HCT116 (cell line): ENCODE measurements around the gene MID1. TPM values are rescaled to one million over a fixed set of nuclear protein-coding genes. Genes with fewer than 3 reads are reported as not detected.

Experiments used
- ATAC-seq: fragments of 200-7000 bp; cut with Tn5 transposase; 2 replicates; pipeline ENCODE4 v1.9.1; 2020; ENCODE audit warnings: mild to moderate bottlenecking, moderate library complexity
- BruUV-seq: library from RNA; stranded (reverse); fragments of 400-500 nt; replicated peaks from 2 replicates; lab custom pipeline; 2021; lab: Mats Ljungman, UMichigan
- CTCF ChIA-PET: fragments of 300-600 bp; sonication (Branson Sonifier 250); formaldehyde crosslinking; loops from one replicate; lab custom pipeline; 2021; ENCODE audit warnings: antibody characterized with exemption; lab: Charles Lee
- POLR2A ChIA-PET: fragments of 300-600, 350-600 bp; sonication (Branson Sonifier 250); formaldehyde crosslinking; loops from one replicate; lab custom pipeline; 2021; ENCODE audit warnings: antibody characterized with exemption; lab: Charles Lee
- RAD21 ChIA-PET, 2 experiments: fragments of 300-600 bp; sonication (Branson Sonifier 250); formaldehyde crosslinking; loops; one replicate each; lab custom pipeline; 2023; ENCODE audit warnings: low total read pairs in 2 of 2; ENCODE audit not compliant: uncharacterized antibody in 2 of 2, unreplicated experiment in 2 of 2, low non-redundant PET in 1 of 2; lab: Charles Lee
- DNase-seq: peaks from one replicate; pipeline ENCODE4 v3.0.0-alpha.2; 2010; ENCODE audit warnings: low read depth, low spot score
- H2AFZ ChIP-seq: fragments of 200-600 bp; shearing (Covaris generic), sonication (generic); 2 replicates; pipeline ENCODE4 v1.6.1; 2017; ENCODE audit warnings: low read depth, mixed run types, mixed read lengths, antibody characterized with exemption, low read length; ENCODE audit not compliant: poor library complexity, severe bottlenecking
- H3K27ac ChIP-seq: 2 replicates; pipeline ENCODE4 v1.5.1; 2012; ENCODE audit warnings: low read depth, low read length
- H3K27me3 ChIP-seq: fragments of 200-600 bp; sonication (generic); 2 replicates; pipeline ENCODE4 v1.6.1; 2016; ENCODE audit warnings: mixed run types, low read length, mixed read lengths; ENCODE audit not compliant: insufficient read depth
- H3K36me3 ChIP-seq, 2 experiments: fragments of 200-500 bp in 1 of 2; fragments of 200-600 bp in 1 of 2; sonication (Bioruptor generic) in 1 of 2; sonication (generic) in 1 of 2; 2 replicates each; pipeline versions ENCODE4 v1.5.1 to v1.6.1; 2014 to 2016; ENCODE audit warnings: low read length in 2 of 2, inconsistent platforms in 1 of 2, mixed read lengths in 1 of 2, mixed run types in 1 of 2; ENCODE audit not compliant: insufficient read depth in 2 of 2, control insufficient read depth in 1 of 2
- H3K4me1 ChIP-seq, 2 experiments: fragments of 200-600 bp in 1 of 2; sonication (generic) in 1 of 2; 2 replicates each; pipeline versions ENCODE4 v1.5.1 to v1.6.1; 2012 to 2017; ENCODE audit warnings: low read length in 2 of 2, inconsistent platforms in 1 of 2, mild to moderate bottlenecking in 1 of 2, mixed read lengths in 1 of 2, mixed run types in 1 of 2, moderate library complexity in 1 of 2; ENCODE audit not compliant: insufficient read depth in 2 of 2, control insufficient read depth in 1 of 2
- H3K4me2 ChIP-seq: fragments of 200-600 bp; sonication (generic); 2 replicates; pipeline ENCODE4 v1.6.1; 2017; ENCODE audit warnings: mixed run types, low read length, mixed read lengths
- H3K4me3 ChIP-seq, 2 experiments: fragments of 200-600 bp in 1 of 2; sonication (generic) in 1 of 2; replicated peaks in 1 of 2; 2 replicates each; pipeline ENCODE4 v1.5.1; 2011 to 2016; ENCODE audit warnings: low read length in 2 of 2, control low read depth in 1 of 2, low read depth in 1 of 2, mild to moderate bottlenecking in 1 of 2, mixed read lengths in 1 of 2, mixed run types in 1 of 2
- H3K79me2 ChIP-seq: fragments of 200-600 bp; sonication (generic); 2 replicates; pipeline ENCODE4 v1.6.1; 2017; ENCODE audit warnings: mild to moderate bottlenecking, mixed run types, low read length, moderate library complexity, mixed read lengths; ENCODE audit not compliant: insufficient read depth
- H3K9ac ChIP-seq: fragments of 200-600 bp; sonication (generic); 2 replicates; pipeline ENCODE4 v1.6.1; 2016; ENCODE audit warnings: low read length, mixed read lengths
- H3K9me2 ChIP-seq: fragments of 200-600 bp; sonication (generic), shearing (Covaris generic); 2 replicates; pipeline ENCODE4 v1.6.1; 2017; ENCODE audit warnings: mixed run types, mild to moderate bottlenecking, moderate library complexity; ENCODE audit not compliant: insufficient read depth
- H3K9me3 ChIP-seq, 2 experiments: fragments of 200-500 bp in 1 of 2; fragments of 200-600 bp in 1 of 2; sonication (Bioruptor generic) in 1 of 2; sonication (generic) in 1 of 2; 2 replicates each; pipeline ENCODE4 v1.6.1; 2014 to 2017; ENCODE audit warnings: low read length in 2 of 2, mixed read lengths in 2 of 2, inconsistent platforms in 1 of 2, low read depth in 1 of 2, mild to moderate bottlenecking in 1 of 2, mixed run types in 1 of 2, moderate library complexity in 1 of 2; ENCODE audit not compliant: control insufficient read depth in 1 of 2, insufficient read depth in 1 of 2
- H4K20me1 ChIP-seq: fragments of 200-600 bp; sonication (generic), shearing (Covaris generic); 2 replicates; pipeline ENCODE4 v1.6.1; 2017; ENCODE audit warnings: mixed run types, mild to moderate bottlenecking, moderate library complexity; ENCODE audit not compliant: insufficient read depth
- CEBPB ChIP-seq: IDR thresholded peaks from 2 replicates; pipeline ENCODE4 v1.6.1; 2012; ENCODE audit warnings: low read depth
- CTCF ChIP-seq, 3 experiments: fragments of 200-600 bp in 1 of 3; sonication (generic) in 1 of 3; IDR thresholded peaks in 2 of 3; conservative IDR thresholded peaks in 1 of 3; 2 replicates each; pipeline ENCODE4 v1.5.1; 2012 to 2017; ENCODE audit warnings: low read depth in 2 of 3, low read length in 2 of 3, antibody characterized with exemption in 1 of 3, borderline replicate concordance in 1 of 3, control low read depth in 1 of 3, mild to moderate bottlenecking in 1 of 3, mixed read lengths in 1 of 3, mixed run types in 1 of 3, moderate library complexity in 1 of 3; ENCODE audit not compliant: insufficient read depth in 1 of 3
- EGR1 ChIP-seq: IDR thresholded peaks from 2 replicates; pipeline ENCODE4 v1.6.1; 2012; ENCODE audit warnings: low read depth
- EZH2 ChIP-seq: fragments of 200-600 bp; sonication (generic); IDR thresholded peaks from 2 replicates; pipeline ENCODE4 v1.6.1; 2017; ENCODE audit warnings: antibody characterized with exemption, mixed run types
- JUND ChIP-seq: IDR thresholded peaks from 2 replicates; pipeline ENCODE4 v1.6.1; 2012
- RAD21 ChIP-seq: IDR thresholded peaks from 2 replicates; pipeline ENCODE4 v1.6.1; 2012; ENCODE audit warnings: low read depth, mild to moderate bottlenecking
- TCF7L2 ChIP-seq: IDR thresholded peaks from 2 replicates; pipeline ENCODE4 v1.7.0; 2011; ENCODE audit warnings: borderline replicate concordance, inconsistent platforms; ENCODE audit not compliant: insufficient read depth, insufficient read length; ENCODE audit errors: extremely low read depth
- YY1 ChIP-seq: IDR thresholded peaks from 2 replicates; pipeline ENCODE4 v1.6.1; 2011; ENCODE audit warnings: low read length, low read depth, moderate library complexity, mild to moderate bottlenecking; ENCODE audit not compliant: insufficient replicate concordance; ENCODE audit errors: extremely low read depth
- ZBTB33 ChIP-seq: IDR thresholded peaks from 2 replicates; pipeline ENCODE4 v1.6.1; 2011; ENCODE audit warnings: mild to moderate bottlenecking, low read length, moderate library complexity; ENCODE audit not compliant: insufficient replicate concordance; ENCODE audit errors: extremely low read depth
- ZFX ChIP-seq: fragments of 450-650 bp; IDR thresholded peaks from 2 replicates; pipeline ENCODE4 v1.6.1; 2017
- intact Hi-C: fragments of 100-400 bp; cut with micrococcal nuclease; formaldehyde crosslinking; loops from 2 replicates; pipeline ENCODE4 v1.10.0; 2022
- total RNA-seq: library from RNA; stranded (reverse); gene quantifications from one replicate; pipeline ENCODE4 v1.2.1, GENCODE V29; 2021; ENCODE audit not compliant: unreplicated experiment

Gene MID1
- total RNA-seq, 1 experiment from 2014 or later, result 48.8 TPM

GRCh38 chrX:10414156-10414824, 206.1 kb downstream of the MID1 start:
- RAD21 ChIA-PET, result no interaction called here
- TF ChIP-seq JUND (no peak), YY1 (no peak), EZH2 (no peak), EGR1 (no peak), ZBTB33 (no peak), ZFX (no peak), CTCF (IDR thresholded peaks at IDR 0.05 in 2 of 3, conservative IDR thresholded peaks at IDR 0.05 in 1 of 3; ENCODE audit: borderline replicate concordance in 1 of 3, insufficient read depth in 1 of 3, low read depth in 2 of 3, low read length in 2 of 3) (no peak), CEBPB (no peak), RAD21 (no peak), TCF7L2 (no peak)
- no peaks in the 10 kb centered on the region for H3K9me3 ChIP-seq
- H3K27ac ChIP-seq, result no peak overlapping the region
- no peaks in the 10 kb centered on the region for H4K20me1 ChIP-seq
- intact Hi-C loops, result no loop called here
- POLR2A ChIA-PET, result no interaction called here
- H3K36me3 ChIP-seq, result no peaks in the 10 kb centered on the region
- H3K4me1 ChIP-seq, result peaks cover 2 to 10% of the 10 kb centered on the region in 2 experiments; a peak in 1 of 4 replicates
- DNase-seq (no peak), ATAC-seq (no peak)
- H3K79me2 ChIP-seq, result no peaks in the 10 kb centered on the region
- CTCF ChIA-PET, result no interaction called here
- H3K4me2 ChIP-seq, result no peak overlapping the region
- no peak overlapping the region for H3K4me3 ChIP-seq
- no peak overlapping the region for H2AFZ ChIP-seq
- H3K9me2 ChIP-seq, result no peaks in the 10 kb centered on the region
- H3K27me3 ChIP-seq, result no peaks in the 10 kb centered on the region
- no TSS peak for BruUV-seq
- no peak overlapping the region for H3K9ac ChIP-seq
